IMR-90 (cell line): ENCODE measurements around the gene CEL. TPM values are rescaled to one million over a fixed set of nuclear protein-coding genes. Genes with fewer than 3 reads are reported as not detected.

ENCODE experiments used
- ATAC-seq: fragments of 200-7000 bp; cut with Tn5 transposase; 2 replicates; pipeline ENCODE4 v1.9.1; 2020; ENCODE audit warnings: low read depth, mild to moderate bottlenecking, moderate library complexity
- BruUV-seq: library from RNA; stranded (reverse); fragments of 400-500 nt; replicated peaks from 2 replicates; lab custom pipeline; 2021; lab: Mats Ljungman, UMichigan
- CTCF ChIA-PET: fragments of 300-600 bp; formaldehyde crosslinking; extraction: SDS; loops from one replicate; lab custom pipeline; 2021; ENCODE audit warnings: antibody characterized with exemption; lab: Yijun Ruan, JAX
- POLR2A ChIA-PET: fragments of 300-600 bp; sonication (Branson Sonifier 250); formaldehyde crosslinking; loops from one replicate; lab custom pipeline; 2022; ENCODE audit warnings: antibody characterized with exemption; ENCODE audit not compliant: unreplicated experiment; lab: Charles Lee
- DNase-seq: peaks from one replicate; pipeline ENCODE4 v3.0.0; 2013
- H2AFZ ChIP-seq: replicated peaks from 2 replicates; pipeline ENCODE3; 2013; ENCODE audit warnings: low read length, mild to moderate bottlenecking; ENCODE audit not compliant: poor library complexity
- H2AK5ac ChIP-seq: 2 replicates; pipeline ENCODE4 v1.6.1; 2013; ENCODE audit warnings: low read depth, low read length, inconsistent platforms
- H2AK9ac ChIP-seq: replicated peaks from 2 replicates; pipeline ENCODE3; 2013; ENCODE audit warnings: mild to moderate bottlenecking, low read depth, low read length, moderate library complexity; ENCODE audit not compliant: poor library complexity
- H2BK120ac ChIP-seq: 2 replicates; pipeline ENCODE4 v1.6.1; 2013; ENCODE audit warnings: low read depth, low read length, inconsistent platforms
- H2BK15ac ChIP-seq: 3 replicates; pipeline ENCODE4 v1.6.1; 2013; ENCODE audit warnings: low read depth, low read length, inconsistent platforms
- H2BK20ac ChIP-seq: 2 replicates; pipeline ENCODE4 v1.6.1; 2013; ENCODE audit warnings: low read depth, mild to moderate bottlenecking, inconsistent platforms, low read length, moderate library complexity
- H2BK5ac ChIP-seq: 2 replicates; pipeline ENCODE4 v1.6.1; 2013; ENCODE audit warnings: mild to moderate bottlenecking, low read depth, low read length, inconsistent platforms; ENCODE audit not compliant: poor library complexity, severe bottlenecking
- H3K14ac ChIP-seq: replicated peaks from 2 replicates; pipeline ENCODE4 v1.6.1; 2013; ENCODE audit warnings: low read depth, low read length, inconsistent platforms
- H3K18ac ChIP-seq: 2 replicates; pipeline ENCODE4 v1.6.1; 2013; ENCODE audit warnings: low read depth, low read length, control low read depth
- H3K23ac ChIP-seq: 2 replicates; pipeline ENCODE4 v1.6.1; 2013; ENCODE audit warnings: low read depth, low read length, inconsistent platforms
- H3K27ac ChIP-seq: 2 replicates; pipeline ENCODE4 v1.5.1; 2013; ENCODE audit warnings: mild to moderate bottlenecking, control low read depth, low read length; ENCODE audit not compliant: insufficient read depth
- H3K27me3 ChIP-seq: 2 replicates; pipeline ENCODE4 v1.6.1; 2013; ENCODE audit warnings: low read length; ENCODE audit not compliant: control insufficient read depth, insufficient read depth
- H3K36me3 ChIP-seq: 2 replicates; pipeline ENCODE4 v1.6.1; 2013; ENCODE audit warnings: low read length, mixed read lengths; ENCODE audit not compliant: control insufficient read depth, insufficient read depth
- H3K4ac ChIP-seq: 2 replicates; pipeline ENCODE4 v1.6.1; 2013; ENCODE audit warnings: low read depth, low read length, inconsistent platforms
- H3K4me1 ChIP-seq: 2 replicates; pipeline ENCODE4 v1.6.1; 2013; ENCODE audit warnings: low read length, mixed read lengths; ENCODE audit not compliant: control insufficient read depth, insufficient read depth
- H3K4me2 ChIP-seq: 2 replicates; pipeline ENCODE4 v1.6.1; 2013; ENCODE audit warnings: low read depth, mild to moderate bottlenecking, control low read depth, low read length, moderate library complexity
- H3K4me3 ChIP-seq: 2 replicates; pipeline ENCODE4 v1.5.1; 2013; ENCODE audit warnings: low read depth, mild to moderate bottlenecking, control low read depth, low read length, moderate library complexity; ENCODE audit not compliant: insufficient read depth
- H3K56ac ChIP-seq: 2 replicates; pipeline ENCODE4 v1.6.1; 2013; ENCODE audit warnings: low read length, inconsistent platforms; ENCODE audit not compliant: insufficient read depth; ENCODE audit errors: extremely low read depth
- H3K79me1 ChIP-seq, 2 experiments: 2 replicates each; pipeline ENCODE4 v1.6.1; 2013; ENCODE audit warnings: low read length in 2 of 2, inconsistent platforms in 1 of 2, low read depth in 1 of 2
- H3K9ac ChIP-seq: 2 replicates; pipeline ENCODE4 v1.6.1; 2013; ENCODE audit warnings: low read depth, low read length, control low read depth
- H3K9me1 ChIP-seq: 2 replicates; pipeline ENCODE4 v1.6.1; 2013; ENCODE audit warnings: low read length, inconsistent platforms; ENCODE audit not compliant: insufficient read depth
- H3K9me3 ChIP-seq: 2 replicates; pipeline ENCODE4 v1.6.1; 2013; ENCODE audit warnings: low read length; ENCODE audit not compliant: control insufficient read depth, insufficient read depth
- H4K20me1 ChIP-seq: 2 replicates; pipeline ENCODE4 v1.6.1; 2013; ENCODE audit warnings: low read length, inconsistent platforms; ENCODE audit not compliant: insufficient read depth
- H4K5ac ChIP-seq: 2 replicates; pipeline ENCODE4 v1.6.1; 2013; ENCODE audit warnings: mild to moderate bottlenecking, low read depth, low read length, control low read depth
- H4K8ac ChIP-seq, 2 experiments: 2 replicates each; pipeline ENCODE4 v1.6.1; 2013; ENCODE audit warnings: low read depth in 2 of 2, low read length in 2 of 2, control low read depth in 1 of 2, inconsistent platforms in 1 of 2
- H4K91ac ChIP-seq: 2 replicates; pipeline ENCODE4 v1.6.1; 2013; ENCODE audit warnings: low read depth, low read length, inconsistent platforms; ENCODE audit not compliant: insufficient read depth
- BHLHE40 ChIP-seq: fragments of 150-350 bp; IDR thresholded peaks from 2 replicates; pipeline ENCODE4 v1.6.1; 2016; ENCODE audit warnings: mild to moderate bottlenecking, low read depth, low read length
- CEBPB ChIP-seq: IDR thresholded peaks from 2 replicates; pipeline ENCODE4 v1.6.1; 2012; ENCODE audit warnings: low read depth, low read length, improper control_type of control experiment
- CHD1 ChIP-seq: IDR thresholded peaks from 2 replicates; pipeline ENCODE4 v1.6.1; 2012; ENCODE audit warnings: low read depth, low read length, improper control_type of control experiment
- FOS ChIP-seq: fragments of 150-350 bp; IDR thresholded peaks from 2 replicates; pipeline ENCODE4 v1.6.1; 2016; ENCODE audit warnings: low read depth, low read length
- MAFK ChIP-seq: IDR thresholded peaks from 2 replicates; pipeline ENCODE4 v1.6.1; 2012; ENCODE audit warnings: low read depth, low read length, improper control_type of control experiment
- MAZ ChIP-seq: IDR thresholded peaks from 2 replicates; pipeline ENCODE4 v1.6.1; 2012; ENCODE audit warnings: low read depth, mild to moderate bottlenecking, low read length, improper control_type of control experiment, moderate library complexity, borderline replicate concordance
- MXI1 ChIP-seq: IDR thresholded peaks from 2 replicates; pipeline ENCODE4 v1.6.1; 2012; ENCODE audit warnings: low read depth, mild to moderate bottlenecking, low read length, moderate library complexity, borderline replicate concordance
- POLR2A ChIP-seq: IDR thresholded peaks from 2 replicates; pipeline ENCODE4 v1.6.1; 2012; ENCODE audit warnings: mild to moderate bottlenecking, low read depth, low read length
- RAD21 ChIP-seq: IDR thresholded peaks from 2 replicates; pipeline ENCODE4 v1.6.1; 2012; ENCODE audit warnings: low read length, improper control_type of control experiment
- RCOR1 ChIP-seq: IDR thresholded peaks from 2 replicates; pipeline ENCODE4 v1.6.1; 2012; ENCODE audit warnings: mild to moderate bottlenecking, low read length, improper control_type of control experiment; ENCODE audit not compliant: insufficient replicate concordance
- WGBS, 2 experiments: methylation state at CpG; one replicate each; pipeline versions ENCODE4 v1.1.5 to v1.1.7; 2013; ENCODE audit warnings: missing lambda C conversion rate in 2 of 2; ENCODE audit not compliant: insufficient read length in 1 of 2; ENCODE audit errors: extremely low coverage in 2 of 2; 5-methylcytosine and 5-hydroxymethylcytosine counted together
- dilution Hi-C: fragments of 300-500 bp; cut with HindIII; formaldehyde crosslinking; loops from one replicate; pipeline ENCODE4 v1.14.3; 2018; ENCODE audit warnings: low sequenced_read_pairs; ENCODE audit not compliant: unreplicated experiment
- in situ Hi-C: fragments of 300-500 bp; cut with MboI; formaldehyde crosslinking; loops from 3 replicates; pipeline ENCODE4 v1.14.3; 2019; ENCODE audit warnings: low sequenced_read_pairs, inconsistent platforms, mixed read lengths
- intact Hi-C: fragments of 100-400 bp; cut with micrococcal nuclease; formaldehyde crosslinking; loops from 2 replicates; pipeline ENCODE4 v1.10.0; 2022
- polyA plus RNA-seq, 3 experiments: library from polyadenylated mRNA; depleted of rRNA; stranded (reverse); fragments of >200 nt; gene quantifications; 2 replicates each; pipeline ENCODE4 v1.2.3, GENCODE V29; 2012; ENCODE audit warnings: low replicate concordance in 1 of 3
- total RNA-seq: library from RNA; depleted of rRNA; stranded (reverse); fragments of >200 nt; gene quantifications from 2 replicates; pipeline ENCODE4 v1.2.3, GENCODE V29; 2012
- TF ChIP-seq, protein P1 (sequence below): fragments of 150-350 bp; IDR thresholded peaks from 2 replicates; pipeline ENCODE4 v1.6.1; 2017; ENCODE audit warnings: mild to moderate bottlenecking, antibody characterized with exemption, low read length, low read depth
- TF ChIP-seq, protein P2 (sequence below): fragments of 150-350 bp; IDR thresholded peaks from 2 replicates; pipeline ENCODE4 v1.6.1; 2016; ENCODE audit warnings: low read depth, mild to moderate bottlenecking, low read length, moderate library complexity, borderline replicate concordance
- TF ChIP-seq, protein P3 (sequence below): conservative IDR thresholded peaks from 2 replicates; pipeline ENCODE4 v1.5.1; 2012; ENCODE audit warnings: mild to moderate bottlenecking, low read depth, low read length, improper control_type of control experiment

Gene CEL
- total and polyA plus RNA-seq, 2 of the 4 experiments (the other 2 are of a cell fraction) = under 0.01 to 0.75 TPM

DNA sequence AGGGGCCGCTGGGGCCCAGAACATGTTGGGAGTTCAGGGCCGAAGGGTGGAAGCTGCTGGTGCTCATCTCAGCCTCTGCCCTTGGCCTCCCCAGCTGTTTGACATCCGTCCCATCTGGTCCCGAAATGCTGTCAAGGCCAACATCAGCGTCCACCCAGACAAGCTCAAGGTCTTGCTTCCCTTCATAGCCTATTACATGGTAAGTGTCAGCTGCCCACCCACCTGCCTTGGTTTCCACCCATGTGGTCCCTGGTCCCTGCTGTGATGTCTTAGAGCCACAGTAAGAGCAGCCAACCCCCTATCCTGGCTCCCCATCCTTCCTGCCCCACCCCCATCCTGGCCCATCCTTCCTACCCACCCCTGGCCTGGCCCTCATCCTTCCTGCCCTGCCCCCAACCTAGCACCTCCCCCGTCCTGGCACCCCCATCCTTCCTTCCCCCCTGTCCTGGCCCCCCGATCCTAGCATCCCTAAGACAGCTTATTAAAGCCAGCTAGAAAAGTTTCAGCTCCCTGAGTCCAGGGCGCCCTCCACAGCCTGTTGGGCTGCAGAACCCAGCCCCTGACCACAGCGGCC lies 9.7 kb upstream of the CEL start:
- Histone ChIP-seq H3K79me1 (peaks cover 3 to 15% of the 10 kb centered on the region in 2 experiments; a peak in 3 of 4 replicates), H3K36me3 (peaks cover 61% of the 10 kb centered on the region), H2BK120ac (no peak overlapping the region), H3K4me2 (no peak overlapping the region), H3K4me1 (no peaks in the 10 kb centered on the region; the same call in 1 of the 2 replicates), H4K91ac (no peak overlapping the region), H3K4ac (no peak overlapping the region), H3K9me1 (no peaks in the 10 kb centered on the region), H4K20me1 (peaks cover 8% of the 10 kb centered on the region), H2AK9ac (peak overlapping the region; percentile 72), H4K5ac (no peak overlapping the region), H3K23ac (no peak overlapping the region), H3K56ac (no peak overlapping the region), H3K18ac (no peak overlapping the region), H4K8ac (no peak overlapping the region), H3K9me3 (no peaks in the 10 kb centered on the region), H3K4me3 (no peak overlapping the region), H2AFZ (peak overlapping the region; percentile 21), H2BK5ac (no peak overlapping the region), H3K14ac (no peak overlapping the region), H3K27me3 (no peaks in the 10 kb centered on the region), H3K9ac (no peak overlapping the region), H3K27ac (no peak overlapping the region), H2BK15ac (no peak overlapping the region), H2BK20ac (no peak overlapping the region), H2AK5ac (no peak overlapping the region)
- CTCF ChIA-PET = no interaction called here
- ATAC-seq (no peak), DNase-seq (no peak)
- TF ChIP-seq, protein P1, sequence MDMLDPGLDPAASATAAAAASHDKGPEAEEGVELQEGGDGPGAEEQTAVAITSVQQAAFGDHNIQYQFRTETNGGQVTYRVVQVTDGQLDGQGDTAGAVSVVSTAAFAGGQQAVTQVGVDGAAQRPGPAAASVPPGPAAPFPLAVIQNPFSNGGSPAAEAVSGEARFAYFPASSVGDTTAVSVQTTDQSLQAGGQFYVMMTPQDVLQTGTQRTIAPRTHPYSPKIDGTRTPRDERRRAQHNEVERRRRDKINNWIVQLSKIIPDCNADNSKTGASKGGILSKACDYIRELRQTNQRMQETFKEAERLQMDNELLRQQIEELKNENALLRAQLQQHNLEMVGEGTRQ = no peak
- TF ChIP-seq MAZ (no peak), RCOR1 (no peak), FOS (no peak), RAD21 (no peak), CEBPB (no peak), CHD1 (no peak), BHLHE40 (no peak), POLR2A (no peak), MXI1 (no peak), MAFK (no peak)
- TF ChIP-seq, protein P2, sequence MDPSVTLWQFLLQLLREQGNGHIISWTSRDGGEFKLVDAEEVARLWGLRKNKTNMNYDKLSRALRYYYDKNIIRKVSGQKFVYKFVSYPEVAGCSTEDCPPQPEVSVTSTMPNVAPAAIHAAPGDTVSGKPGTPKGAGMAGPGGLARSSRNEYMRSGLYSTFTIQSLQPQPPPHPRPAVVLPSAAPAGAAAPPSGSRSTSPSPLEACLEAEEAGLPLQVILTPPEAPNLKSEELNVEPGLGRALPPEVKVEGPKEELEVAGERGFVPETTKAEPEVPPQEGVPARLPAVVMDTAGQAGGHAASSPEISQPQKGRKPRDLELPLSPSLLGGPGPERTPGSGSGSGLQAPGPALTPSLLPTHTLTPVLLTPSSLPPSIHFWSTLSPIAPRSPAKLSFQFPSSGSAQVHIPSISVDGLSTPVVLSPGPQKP = no peak
- TF ChIP-seq, protein P3, sequence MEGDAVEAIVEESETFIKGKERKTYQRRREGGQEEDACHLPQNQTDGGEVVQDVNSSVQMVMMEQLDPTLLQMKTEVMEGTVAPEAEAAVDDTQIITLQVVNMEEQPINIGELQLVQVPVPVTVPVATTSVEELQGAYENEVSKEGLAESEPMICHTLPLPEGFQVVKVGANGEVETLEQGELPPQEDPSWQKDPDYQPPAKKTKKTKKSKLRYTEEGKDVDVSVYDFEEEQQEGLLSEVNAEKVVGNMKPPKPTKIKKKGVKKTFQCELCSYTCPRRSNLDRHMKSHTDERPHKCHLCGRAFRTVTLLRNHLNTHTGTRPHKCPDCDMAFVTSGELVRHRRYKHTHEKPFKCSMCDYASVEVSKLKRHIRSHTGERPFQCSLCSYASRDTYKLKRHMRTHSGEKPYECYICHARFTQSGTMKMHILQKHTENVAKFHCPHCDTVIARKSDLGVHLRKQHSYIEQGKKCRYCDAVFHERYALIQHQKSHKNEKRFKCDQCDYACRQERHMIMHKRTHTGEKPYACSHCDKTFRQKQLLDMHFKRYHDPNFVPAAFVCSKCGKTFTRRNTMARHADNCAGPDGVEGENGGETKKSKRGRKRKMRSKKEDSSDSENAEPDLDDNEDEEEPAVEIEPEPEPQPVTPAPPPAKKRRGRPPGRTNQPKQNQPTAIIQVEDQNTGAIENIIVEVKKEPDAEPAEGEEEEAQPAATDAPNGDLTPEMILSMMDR = no peak
- POLR2A ChIA-PET = interaction anchor here (0.6 kb wide), 1 partner anchor 19 kb away, joined by 3 read pairs; no protein-coding TSS in a partner anchor
- no TSS peak for BruUV-seq
- WGBS, 2 experiments = 89% methylated on average over 3 of the region's 9 CpGs; no CpG with 5 or more reads in 1 of the 2 experiments
- dilution Hi-C loops (no loop called here), intact Hi-C loops (no loop called here), in situ Hi-C loops (no loop called here)
